Measurements from ENCODE around the gene SEC23B.
"Not testable (repeated sequence)": the region's sequence is repeated elsewhere in the genome, so short reads cannot be mapped to it uniquely, and the experiment has no call there.

Gene SEC23B

GRCh38 chr20:18507218-18508191, at the start of gene SEC23B:
TSS of gene SEC23B (plus strand) at chr20:18507940. CDS start at chr20:18510836, 2,896 bp downstream.
- peak; percentile 96 for DNase-seq (ENCODE audit: low spot score)

DNA sequence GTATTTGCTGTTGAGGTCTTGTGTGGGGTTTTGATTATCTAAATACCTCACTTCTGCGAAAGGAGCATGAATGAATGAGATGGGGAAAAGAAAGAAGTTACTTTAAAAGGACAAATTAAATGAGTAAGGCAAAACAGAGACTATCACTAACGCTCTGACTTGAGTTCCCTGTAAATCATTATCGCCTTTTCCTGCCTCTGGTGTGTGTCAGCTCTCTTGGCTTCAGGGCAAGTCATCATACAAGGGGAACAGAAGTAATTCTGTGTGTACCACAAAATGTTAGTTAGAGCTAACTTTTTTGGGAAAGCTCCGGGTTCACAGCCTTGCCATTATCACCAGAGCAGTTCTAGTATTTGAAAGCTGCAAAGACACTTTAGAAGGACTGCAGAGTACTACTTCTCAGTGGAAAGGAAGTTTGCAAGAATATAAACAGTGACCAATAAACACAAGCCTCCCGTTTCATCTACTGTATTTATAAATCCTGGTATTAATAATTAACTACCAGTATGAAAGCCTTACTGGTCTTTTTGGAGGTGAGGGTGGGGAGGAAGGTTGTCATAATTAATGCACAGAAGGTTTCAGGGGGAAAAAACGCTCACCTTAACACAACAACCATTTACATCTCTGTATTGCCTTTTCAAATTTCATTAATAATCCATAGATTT, 42.1 kb upstream of the SEC23B start:
- DNase-seq (ENCODE audit: low spot score) = no peak

DNA sequence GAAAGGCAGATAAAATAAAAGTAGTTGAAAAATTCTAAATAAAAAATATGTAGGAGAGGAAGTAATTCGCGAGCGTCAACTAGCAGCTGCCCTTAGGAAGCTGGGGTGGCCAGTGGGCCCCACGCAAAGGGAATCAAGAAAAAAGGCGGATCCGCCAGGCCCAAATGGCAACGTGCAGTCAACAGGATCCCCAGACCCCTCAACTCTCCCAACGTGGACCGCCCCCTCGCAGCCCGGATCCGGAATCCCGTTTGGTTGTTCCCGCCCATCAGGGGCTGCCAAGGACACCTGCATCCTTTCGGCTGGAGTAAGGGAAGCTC, 41.2 kb upstream of the SEC23B start:
- DNase-seq (ENCODE audit: low spot score) = no peak

GRCh38 chr20:18466894-18467730, 40.6 kb upstream of the SEC23B start, which contains the start of the genes DZANK1 and POLR3F:
TSS of gene DZANK1 (minus strand) at chr20:18467030. CDS start at chr20:18465358, 1,672 bp downstream.
TSS of gene POLR3F (plus strand) at chr20:18467390. CDS start at chr20:18467507, 117 bp downstream.
- peak; percentile 97 for DNase-seq (ENCODE audit: low spot score)

- no peak for DNase-seq (ENCODE audit: low spot score)
These were observed 30.5 kb upstream of the SEC23B start for GRCh38 chr20:18477218-18477617.

DNA sequence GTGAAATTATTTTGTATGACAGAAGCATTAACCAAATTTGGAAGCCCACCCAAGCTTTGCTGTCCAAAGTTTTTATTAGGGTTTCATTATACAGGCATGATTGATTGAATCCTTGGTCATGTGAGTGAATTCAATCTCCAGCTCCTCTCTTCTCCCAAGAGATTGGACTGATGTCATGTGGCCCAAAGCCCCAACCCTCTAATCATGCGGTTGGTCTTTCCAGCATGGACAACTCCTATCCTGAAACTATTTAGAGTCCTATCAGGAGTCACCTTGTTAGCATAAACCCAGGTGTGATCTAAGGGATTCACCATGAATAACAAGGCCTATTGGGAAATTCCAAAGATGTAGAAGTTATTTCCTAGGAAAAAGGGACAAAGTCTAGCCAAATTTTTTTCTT, 29.9 kb upstream of the SEC23B start:
- DNase-seq (ENCODE audit: low spot score) = no peak

- no peak for DNase-seq (ENCODE audit: low spot score)
These were observed 26.1 kb upstream of the SEC23B start for GRCh38 chr20:18481596-18481995.

DNA sequence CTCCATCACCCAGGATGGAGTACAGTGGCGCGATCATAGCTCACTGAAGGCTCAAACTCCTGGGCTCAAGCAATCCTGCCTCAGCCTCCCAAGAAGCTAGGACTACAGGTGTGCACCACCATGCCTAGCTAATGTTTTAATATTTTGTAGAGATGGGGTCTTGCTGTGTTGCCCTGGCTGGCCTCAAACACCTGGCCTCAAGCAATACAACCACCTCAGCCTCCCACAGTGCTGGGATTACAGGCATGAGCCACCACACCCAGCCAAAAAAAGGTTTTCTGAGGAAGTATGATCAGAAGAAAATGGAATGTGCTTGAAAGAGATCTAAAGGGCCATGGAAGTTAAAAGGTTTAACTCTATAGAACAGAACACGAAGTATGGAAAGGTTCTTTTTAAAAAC, 19.4 kb upstream of the SEC23B start:
- DNase-seq (ENCODE audit: low spot score) = no peak

DNA sequence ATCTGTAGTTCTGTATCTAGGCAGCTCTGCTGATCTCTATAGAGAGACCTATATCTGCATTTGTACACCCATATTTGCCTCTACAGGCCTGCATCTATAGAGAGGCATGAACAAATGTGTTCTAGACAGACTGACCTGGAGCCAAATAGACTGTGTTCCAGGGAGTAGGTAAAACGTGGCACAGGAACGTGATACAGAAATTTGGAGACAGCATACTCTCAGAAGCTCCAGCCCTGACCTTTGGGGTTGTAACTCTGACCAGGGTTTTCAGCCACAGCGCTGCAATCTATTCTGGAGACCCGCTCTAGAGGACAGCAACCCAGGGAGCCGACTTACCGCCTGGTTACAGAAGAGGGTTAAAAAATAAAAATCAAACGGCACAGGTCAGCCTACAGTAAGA, 11.7 kb upstream of the SEC23B start:
- no peak for DNase-seq (ENCODE audit: low spot score)

- peak; percentile 79 for DNase-seq (ENCODE audit: low spot score)
These were observed 10.8 kb upstream of the SEC23B start, which contains the start of gene RBBP9 for GRCh38 chr20:18496740-18497592. TSS of gene RBBP9 (minus strand) at chr20:18497225. CDS start at chr20:18497167, 58 bp downstream.

DNA sequence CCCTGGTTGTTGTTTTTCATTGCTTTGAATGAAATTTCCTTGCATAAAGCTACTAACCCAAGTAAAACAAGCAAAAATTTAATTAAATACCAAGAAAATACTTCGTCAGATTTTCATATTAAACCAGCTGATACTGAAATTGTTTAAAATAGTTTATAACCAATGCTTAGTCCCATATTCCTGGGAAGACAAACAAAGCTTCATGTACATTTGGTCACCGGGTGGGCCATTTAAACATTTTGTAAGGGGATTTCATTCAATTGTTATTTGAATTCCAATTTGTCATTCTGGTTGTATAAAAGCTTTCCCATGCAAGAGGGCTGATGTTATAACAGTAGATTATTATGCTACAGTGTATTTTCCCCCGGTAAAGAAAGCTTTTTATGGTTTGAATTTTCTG, 10.1 kb upstream of the SEC23B start:
- no peak for DNase-seq (ENCODE audit: low spot score)

DNA sequence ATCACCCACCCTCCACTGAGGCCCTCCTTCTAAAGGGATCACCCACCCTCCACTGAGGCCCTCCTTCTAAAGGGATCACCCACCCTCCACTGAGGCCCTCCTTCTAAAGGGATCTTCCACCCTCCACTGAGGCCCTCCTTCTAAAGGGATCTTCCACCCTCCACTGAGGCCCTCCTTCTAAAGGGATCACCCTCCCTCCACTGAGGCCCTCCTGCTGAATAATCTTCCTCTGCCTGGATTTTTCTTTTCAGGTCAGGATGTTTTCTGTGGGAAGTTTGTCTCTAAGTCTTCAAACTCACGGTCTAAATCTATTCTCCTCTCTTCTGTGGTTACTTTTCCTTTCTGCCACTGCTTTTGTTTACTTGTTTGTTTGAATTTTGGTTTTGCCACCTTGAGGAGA, 6.1 kb upstream of the SEC23B start:
- not testable (repeated sequence) for DNase-seq (ENCODE audit: low spot score)

- DNase-seq (ENCODE audit: low spot score) = no peak
These were observed 3.2 kb upstream of the SEC23B start for GRCh38 chr20:18504479-18505060.

GRCh38 chr20:18506744-18507143, 996 bp upstream of the SEC23B start:
- no peak for DNase-seq (ENCODE audit: low spot score)

- DNase-seq (ENCODE audit: low spot score) = no peak
These were observed 3.8 kb downstream of the SEC23B start for GRCh38 chr20:18511571-18511970.

DNA sequence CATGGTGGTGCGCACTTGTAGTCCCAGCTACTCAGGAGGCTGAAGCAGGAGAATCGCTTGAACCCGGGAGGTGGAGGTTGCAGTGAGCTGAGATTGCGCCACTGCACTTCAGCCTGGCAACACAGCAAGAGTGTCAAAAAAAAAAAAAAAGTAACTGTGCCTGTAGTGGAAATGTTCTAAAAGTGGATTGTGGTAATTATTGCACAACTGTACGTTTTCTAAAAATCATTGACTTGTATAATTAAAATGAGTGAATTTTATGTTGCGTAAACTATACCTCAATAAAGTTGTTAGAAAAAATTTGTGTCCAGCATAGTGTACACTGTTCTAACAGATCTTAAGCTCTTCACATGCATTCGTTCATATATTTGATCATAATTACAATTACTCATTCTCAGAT, 5.5 kb downstream of the SEC23B start:
- no peak for DNase-seq (ENCODE audit: low spot score)

GRCh38 chr20:18514127-18514526, 6.4 kb downstream of the SEC23B start:
- DNase-seq (ENCODE audit: low spot score) = no peak

- DNase-seq (ENCODE audit: low spot score) = no peak
These were observed 8.2 kb downstream of the SEC23B start for GRCh38 chr20:18515973-18516372.

DNA sequence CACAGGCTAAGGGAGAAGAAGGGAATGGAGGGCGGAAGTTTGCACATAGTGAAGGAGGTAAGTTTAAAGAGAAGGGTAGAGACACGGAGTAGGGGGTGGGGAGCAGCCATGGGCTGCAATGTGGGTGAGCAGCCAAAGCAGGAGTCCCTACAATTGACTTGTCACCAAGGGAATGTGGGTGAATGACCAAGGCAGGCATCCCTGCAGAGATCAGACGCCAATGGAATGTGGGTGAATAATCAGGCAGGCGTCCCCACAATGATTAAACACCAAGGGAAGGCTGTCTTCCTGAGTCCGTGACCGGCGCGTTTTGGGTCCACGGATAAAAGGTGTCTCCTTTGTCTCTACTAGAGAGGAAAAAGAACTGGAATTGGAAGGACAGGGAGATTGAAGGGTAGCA, 14.3 kb downstream of the SEC23B start:
- DNase-seq (ENCODE audit: low spot score) = not testable (repeated sequence)

DNA sequence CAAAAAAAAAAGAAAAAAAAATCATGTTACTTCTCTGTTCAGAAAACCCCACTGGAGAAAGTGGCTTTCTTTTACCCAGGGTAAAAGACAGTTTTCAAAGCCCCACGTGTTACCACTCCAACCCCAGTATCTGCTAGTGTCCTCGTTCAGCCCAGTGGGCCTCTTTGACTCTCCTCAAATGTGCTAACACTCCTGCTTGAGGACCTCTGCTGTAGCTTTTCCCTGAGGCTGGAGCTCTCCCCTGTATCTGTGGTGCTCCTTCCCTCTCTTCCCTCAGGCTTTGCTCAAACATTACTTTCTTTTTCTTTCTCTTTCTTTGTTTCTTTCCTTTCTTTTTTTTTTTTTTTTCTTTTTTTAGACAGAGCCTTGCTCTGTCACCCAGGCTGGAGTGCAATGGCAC, 15.3 kb downstream of the SEC23B start:
- DNase-seq (ENCODE audit: low spot score) = no peak

- DNase-seq (ENCODE audit: low spot score) = no peak
These were observed 16.9 kb downstream of the SEC23B start for GRCh38 chr20:18524646-18525045.

All from germinal center (tissue), 1 donor.